Muscle of arm (tissue), 12 donors: ENCODE measurements around the gene KCNJ9. TPM values are rescaled to one million over a fixed set of nuclear protein-coding genes. Genes with fewer than 3 reads are reported as not detected.

Experiments
- DNase-seq: peaks from one replicate; pipeline ENCODE4 v3.0.0-alpha.2; 2013
- polyA plus RNA-seq, 12 donors: library from polyadenylated mRNA; unstranded; fragments of 120-200 nt; gene quantifications; one replicate each; pipeline ENCODE4 v1.2.1, GENCODE V29; 2013; ENCODE audit not compliant: insufficient read length in 12 of 12

KCNJ9 gene
- polyA plus RNA-seq, 12 donors, result 0.04 to 0.22 (median 0.07) TPM; not detected in 2

GRCh38 chr1:160087118-160087662 lies 5.9 kb downstream of the KCNJ9 start:
- DNase-seq, result no peak

- no peak for DNase-seq
Observed at GRCh38 chr1:160089883-160090282, 8.5 kb downstream of the KCNJ9 start.

GRCh38 chr1:160090760-160091159 lies 9.4 kb downstream of the KCNJ9 start:
- no peak for DNase-seq

GRCh38 chr1:160091666-160092223 lies 10.4 kb downstream of the KCNJ9 start:
- DNase-seq, result no peak

- DNase-seq, result no peak
Observed at GRCh38 chr1:160092366-160093068, 11.2 kb downstream of the KCNJ9 start.

GRCh38 chr1:160093069-160093395 lies 11.7 kb downstream of the KCNJ9 start:
- no peak for DNase-seq

GRCh38 chr1:160093624-160094290 lies 12.4 kb downstream of the KCNJ9 start:
- no peak for DNase-seq

- no peak for DNase-seq
Observed at GRCh38 chr1:160094291-160094625, 12.9 kb downstream of the KCNJ9 start.

- DNase-seq, result no peak
Observed at GRCh38 chr1:160094806-160095205, 13.5 kb downstream of the KCNJ9 start.

- no peak for DNase-seq
Observed at GRCh38 chr1:160095382-160096105, 14.2 kb downstream of the KCNJ9 start.

GRCh38 chr1:160096274-160097116 lies 15.2 kb downstream of the KCNJ9 start:
- no peak for DNase-seq

GRCh38 chr1:160097151-160097910 lies 16.0 kb downstream of the KCNJ9 start:
- DNase-seq, result no peak

- DNase-seq, result peak; percentile 86
Observed at GRCh38 chr1:160097911-160098851, 16.8 kb downstream of the KCNJ9 start, which contains the start of gene IGSF8. Gene IGSF8 (minus strand): TSS chr1:160098619. CDS start chr1:160098472, 147 bp downstream.

GRCh38 chr1:160098852-160099561 lies 17.7 kb downstream of the KCNJ9 start:
- DNase-seq, result peak; percentile 95

- no peak for DNase-seq
Observed at GRCh38 chr1:160099716-160100375, 18.5 kb downstream of the KCNJ9 start.

- peak; percentile 82 for DNase-seq
Observed at GRCh38 chr1:160101037-160101716, 19.8 kb downstream of the KCNJ9 start.

- no peak for DNase-seq
Observed at GRCh38 chr1:160101717-160102522, 20.6 kb downstream of the KCNJ9 start.
